SJCRH30 (cell line): ENCODE results near the gene SLC30A2. TPM values are rescaled to one million over a fixed set of nuclear protein-coding genes. Genes with fewer than 3 reads are reported as not detected.

Experiments used
- DNase-seq, 2 experiments: peaks; one replicate each; pipeline ENCODE4 v3.0.0-alpha.2; 2015 to 2020
- H3K27ac ChIP-seq: fragments of 250-450 bp; sonication (Bioruptor Pico); 2 replicates; pipeline ENCODE4 v1.5.1; 2020; ENCODE audit warnings: mild to moderate bottlenecking, moderate library complexity
- H3K27me3 ChIP-seq: fragments of 250-450 bp; sonication (Bioruptor Pico); 2 replicates; pipeline ENCODE4 v1.5.1; 2020; ENCODE audit warnings: mild to moderate bottlenecking, moderate library complexity
- H3K36me3 ChIP-seq: fragments of 250-450 bp; sonication (Bioruptor Pico); 2 replicates; pipeline ENCODE4 v1.5.1; 2020; ENCODE audit warnings: mild to moderate bottlenecking, moderate library complexity
- H3K4me1 ChIP-seq: fragments of 250-450 bp; sonication (Bioruptor Pico); 2 replicates; pipeline ENCODE4 v1.5.1; 2020; ENCODE audit warnings: mild to moderate bottlenecking, moderate library complexity
- H3K4me3 ChIP-seq: fragments of 250-450 bp; sonication (Bioruptor Pico); 2 replicates; pipeline ENCODE4 v1.5.1; 2020; ENCODE audit warnings: mild to moderate bottlenecking, moderate library complexity
- H3K9me3 ChIP-seq: fragments of 250-450 bp; sonication (Bioruptor Pico); replicated peaks from 2 replicates; pipeline ENCODE4 v1.5.1; 2020; ENCODE audit warnings: mild to moderate bottlenecking, moderate library complexity
- total RNA-seq: library from RNA; depleted of rRNA; stranded (reverse); fragments of >200 nt; shearing (Covaris generic); gene quantifications from 2 replicates; pipeline ENCODE4 v1.2.3, GENCODE V29; 2014

SLC30A2 gene
- total RNA-seq, 1 experiment from 2014 or later = 0.26 TPM

DNA sequence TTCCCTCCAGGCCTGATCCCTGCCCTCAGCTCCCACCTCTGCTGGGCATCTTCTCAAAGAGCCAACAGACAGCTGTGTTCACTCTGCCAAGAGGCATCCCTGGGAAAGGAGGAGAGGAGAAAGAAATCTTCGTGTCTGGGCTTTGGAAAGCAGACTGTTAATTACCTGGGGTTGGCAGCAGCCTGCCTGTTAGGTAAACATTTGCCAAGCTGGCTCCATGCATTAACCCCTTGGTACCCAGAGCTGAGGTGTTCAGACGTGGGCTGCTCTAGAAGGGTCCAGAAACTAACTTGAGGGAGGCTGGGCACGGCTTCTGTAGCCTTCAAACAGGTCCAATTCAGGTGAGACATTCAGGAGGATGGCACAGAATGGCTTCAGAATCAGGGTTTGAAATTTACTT lies 33.1 kb downstream of the SLC30A2 start:
- H3K36me3 ChIP-seq = no peaks in the 10 kb centered on the region
- no peak overlapping the region for H3K4me3 ChIP-seq
- H3K27ac ChIP-seq = no peak overlapping the region
- no peaks in the 10 kb centered on the region for H3K27me3 ChIP-seq
- DNase-seq = no peak
- peaks cover 19% of the 10 kb centered on the region for H3K4me1 ChIP-seq
- no peaks in the 10 kb centered on the region for H3K9me3 ChIP-seq

DNA sequence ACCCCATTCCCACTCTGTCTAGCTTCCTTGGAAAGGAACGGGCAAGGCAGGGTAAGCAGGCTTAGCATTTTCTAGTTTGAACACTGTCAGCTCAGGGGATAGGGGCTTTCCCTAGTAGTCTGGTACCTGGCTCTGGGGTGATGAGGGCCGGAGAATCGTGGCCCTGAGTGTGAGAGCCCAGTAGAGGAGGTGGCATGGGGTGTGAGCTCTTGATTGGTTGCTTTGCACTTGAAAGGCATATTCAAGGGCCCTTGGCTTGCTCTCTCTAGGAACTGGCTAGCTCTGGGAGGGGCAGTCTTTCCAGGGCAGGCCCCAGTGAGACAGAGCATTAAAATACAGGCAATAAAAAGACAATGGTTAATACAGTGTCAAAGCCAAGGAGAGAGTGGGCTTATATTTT lies 35.1 kb downstream of the SLC30A2 start:
- Histone ChIP-seq H3K4me1 (no peaks in the 10 kb centered on the region), H3K9me3 (no peaks in the 10 kb centered on the region), H3K27ac (no peak overlapping the region), H3K27me3 (peaks cover 7% of the 10 kb centered on the region; the same call in 1 of the 2 replicates), H3K36me3 (no peaks in the 10 kb centered on the region), H3K4me3 (no peak overlapping the region)
- no peak for DNase-seq

DNA sequence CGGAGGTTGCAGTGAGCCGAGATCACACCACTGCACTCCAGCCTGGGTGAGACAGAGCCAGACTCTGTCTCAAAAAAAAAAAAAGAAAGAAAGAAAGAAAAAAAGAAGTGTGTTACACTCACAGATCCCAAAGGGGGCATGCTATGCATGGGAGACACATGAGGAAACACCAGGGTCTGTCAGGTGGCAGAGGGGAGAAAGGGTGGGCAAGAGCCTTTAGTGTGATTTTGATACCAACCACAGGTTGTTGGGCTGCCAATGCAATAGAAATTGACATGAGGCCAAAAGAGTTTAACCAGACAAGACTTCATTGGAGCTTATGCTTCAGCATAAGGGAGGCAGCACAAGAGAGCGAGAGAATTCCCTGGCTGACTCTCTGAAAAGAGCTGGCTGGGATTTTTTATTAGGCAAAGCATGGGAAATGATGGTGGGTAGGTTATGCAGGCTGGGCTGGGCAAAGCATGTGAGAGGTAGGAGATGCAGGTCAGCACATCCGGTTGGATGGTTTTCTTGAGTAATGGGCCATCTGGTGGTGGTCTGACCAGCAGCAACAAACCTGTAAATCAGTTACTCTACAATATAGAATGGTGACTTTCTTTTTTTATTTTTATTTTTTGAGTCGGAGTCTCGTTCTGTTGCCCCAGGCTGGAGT lies 36.0 kb downstream of the SLC30A2 start:
- Histone ChIP-seq H3K27ac (no peak overlapping the region), H3K4me3 (no peak overlapping the region), H3K36me3 (no peaks in the 10 kb centered on the region), H3K9me3 (no peaks in the 10 kb centered on the region), H3K27me3 (peaks cover 9% of the 10 kb centered on the region; the same call in 1 of the 2 replicates), H3K4me1 (no peaks in the 10 kb centered on the region)
- peak in 1 of 2 experiments; percentile 59 for DNase-seq

DNA sequence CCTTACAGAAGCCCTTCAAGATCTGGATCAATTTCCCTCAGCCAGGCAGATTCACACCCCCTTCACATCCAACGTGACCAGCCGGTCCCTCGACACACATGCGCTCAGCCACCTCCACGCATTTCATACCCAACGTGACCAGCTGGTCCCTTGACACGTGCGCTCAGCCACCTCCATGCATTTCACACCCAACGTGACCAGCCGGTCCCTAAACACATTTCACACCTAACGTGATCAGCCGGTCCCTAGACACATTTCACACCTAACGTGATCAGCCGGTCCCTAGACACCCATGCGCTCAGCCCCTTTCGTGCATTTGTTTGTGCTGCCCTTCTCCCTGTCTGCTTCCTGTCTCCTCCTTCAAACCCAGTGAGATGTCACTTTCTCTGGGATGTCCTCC lies 39.2 kb downstream of the SLC30A2 start:
- DNase-seq = no peak
- Histone ChIP-seq H3K27me3 (peaks cover 9% of the 10 kb centered on the region; the same call in 1 of the 2 replicates), H3K27ac (no peak overlapping the region), H3K4me1 (no peaks in the 10 kb centered on the region), H3K9me3 (no peaks in the 10 kb centered on the region), H3K4me3 (no peak overlapping the region), H3K36me3 (no peaks in the 10 kb centered on the region)

DNA sequence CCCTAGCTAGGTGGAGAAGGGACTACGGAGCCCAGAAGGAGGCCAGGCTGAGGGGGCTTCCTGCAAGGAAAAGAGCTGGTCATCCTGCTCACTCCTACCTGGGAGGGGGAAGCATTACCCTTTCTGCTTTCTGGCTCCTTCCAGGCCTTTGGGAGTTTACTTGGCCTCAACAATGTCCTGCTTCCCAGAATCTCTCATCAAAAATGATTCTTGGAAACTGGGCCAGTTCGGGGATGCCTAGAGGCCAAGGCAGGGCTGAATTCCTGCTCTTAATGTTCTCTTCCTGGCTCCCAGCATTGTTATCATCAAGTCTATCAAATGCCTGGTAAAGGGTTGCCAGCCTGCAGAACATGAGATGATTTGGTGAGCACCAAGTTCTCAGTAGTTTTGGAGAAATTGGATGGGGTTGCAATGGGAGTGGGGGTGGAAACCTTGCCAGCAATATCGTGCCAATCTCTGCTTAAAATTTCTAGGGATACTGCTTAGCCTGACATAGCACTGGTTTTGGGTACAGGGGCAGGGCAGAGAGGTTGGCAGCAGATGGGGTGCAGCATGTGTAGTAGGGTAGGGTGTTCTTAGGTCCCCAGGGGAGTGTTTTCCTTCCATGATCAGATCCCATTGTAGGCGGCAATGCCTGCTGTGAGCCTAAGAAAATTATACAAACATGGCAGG lies 40.3 kb downstream of the SLC30A2 start:
- Histone ChIP-seq H3K9me3 (no peaks in the 10 kb centered on the region), H3K27ac (no peak overlapping the region), H3K36me3 (no peaks in the 10 kb centered on the region), H3K4me1 (no peaks in the 10 kb centered on the region), H3K4me3 (no peak overlapping the region), H3K27me3 (peaks cover 9% of the 10 kb centered on the region; the same call in 1 of the 2 replicates)
- DNase-seq = no peak

DNA sequence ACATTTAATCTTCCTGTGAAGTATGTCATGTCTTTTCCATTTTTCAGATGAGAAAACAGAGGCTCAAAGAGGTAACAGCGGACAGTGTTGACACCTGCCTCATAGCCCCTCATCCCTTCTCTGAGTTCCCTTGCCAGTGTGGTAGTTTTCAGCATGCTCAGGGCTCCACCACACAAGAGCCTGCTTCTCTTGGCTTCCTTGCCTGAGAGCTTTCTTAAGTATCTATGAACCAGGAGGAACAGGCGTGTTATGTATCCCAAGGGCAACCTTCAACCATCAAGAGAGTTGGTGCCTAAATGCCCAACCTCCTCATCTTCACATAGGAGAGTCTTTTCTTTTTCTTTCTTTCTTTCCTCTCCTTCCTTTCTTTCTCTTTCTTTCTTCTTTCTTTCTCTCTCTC lies 42.2 kb downstream of the SLC30A2 start:
- Histone ChIP-seq H3K9me3 (no peaks in the 10 kb centered on the region), H3K36me3 (no peaks in the 10 kb centered on the region)
- no peak for DNase-seq

DNA sequence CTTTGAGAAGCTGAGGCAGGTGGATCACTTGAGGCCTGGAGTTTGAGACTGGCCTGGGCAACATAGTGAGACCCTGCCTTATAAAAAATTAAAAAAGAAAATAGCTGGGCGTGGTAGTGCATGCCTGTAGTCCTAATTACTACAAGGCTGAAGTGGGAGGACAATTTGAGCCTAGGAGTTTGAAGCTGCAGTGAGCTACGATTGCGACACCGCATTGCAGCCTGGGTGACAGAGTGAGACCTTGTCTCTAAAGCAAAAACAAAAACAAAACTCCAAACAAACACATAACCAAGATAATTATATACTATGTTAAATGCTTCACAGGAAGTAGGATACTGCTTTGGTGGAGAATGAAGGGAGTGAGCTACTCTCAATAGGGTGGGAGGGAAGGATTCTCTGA lies 42.7 kb downstream of the SLC30A2 start:
- no peak for DNase-seq
- H3K27me3 ChIP-seq = peaks cover 9% of the 10 kb centered on the region; the same call in 1 of the 2 replicates
- H3K9me3 ChIP-seq = no peaks in the 10 kb centered on the region
- H3K4me1 ChIP-seq = peaks cover 6% of the 10 kb centered on the region
- no peak overlapping the region for H3K4me3 ChIP-seq
- H3K27ac ChIP-seq = no peak overlapping the region
- no peaks in the 10 kb centered on the region for H3K36me3 ChIP-seq

More for the DNA sequence above, 42.2 kb downstream of the SLC30A2 start:
- Histone ChIP-seq H3K4me3 (no peak overlapping the region), H3K27me3 (peaks cover 9% of the 10 kb centered on the region; the same call in 1 of the 2 replicates), H3K4me1 (peaks cover 6% of the 10 kb centered on the region), H3K27ac (no peak overlapping the region)

DNA sequence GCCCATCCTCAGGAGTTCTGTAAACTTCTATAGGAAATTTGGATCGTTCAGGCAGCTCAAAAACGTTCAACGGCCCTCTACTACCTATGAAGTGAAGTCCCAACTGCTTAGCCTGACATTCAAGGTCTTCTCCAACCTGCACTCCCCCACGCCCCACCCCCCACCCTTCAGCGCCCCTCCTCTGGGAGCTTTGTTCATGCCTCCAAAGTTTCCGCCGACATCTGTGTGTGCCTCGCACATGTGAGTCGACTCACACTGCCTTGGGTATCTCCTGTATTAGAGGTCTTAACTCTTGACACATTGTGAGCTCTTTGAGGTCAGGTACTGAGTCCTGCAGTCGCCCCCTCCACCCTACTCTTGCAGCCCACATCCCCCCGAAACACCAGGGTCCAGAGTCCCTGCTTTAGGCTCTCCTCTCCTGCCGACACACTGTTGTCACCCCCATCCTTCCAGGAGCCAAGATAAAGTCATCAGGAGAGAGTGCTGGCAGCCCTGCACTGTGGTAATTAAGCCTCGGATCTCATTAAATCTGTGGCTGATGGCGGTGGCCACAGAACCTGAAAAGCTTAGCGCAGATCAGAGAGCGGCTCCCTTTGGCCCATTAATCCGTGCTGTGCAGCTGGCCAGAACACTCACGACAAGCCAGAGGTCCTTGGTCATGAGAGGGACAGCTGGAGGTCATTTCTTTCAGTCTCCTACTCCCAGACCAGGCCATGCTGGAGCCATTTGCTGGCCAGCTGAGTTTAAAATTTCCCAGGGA lies 46.7 kb downstream of the SLC30A2 start:
- Histone ChIP-seq H3K27me3 (no peaks in the 10 kb centered on the region), H3K36me3 (no peaks in the 10 kb centered on the region), H3K4me3 (no peak overlapping the region), H3K27ac (no peak overlapping the region), H3K9me3 (no peaks in the 10 kb centered on the region), H3K4me1 (peaks cover 14% of the 10 kb centered on the region)
- DNase-seq = peak in 1 of 2 experiments; percentile 64

DNA sequence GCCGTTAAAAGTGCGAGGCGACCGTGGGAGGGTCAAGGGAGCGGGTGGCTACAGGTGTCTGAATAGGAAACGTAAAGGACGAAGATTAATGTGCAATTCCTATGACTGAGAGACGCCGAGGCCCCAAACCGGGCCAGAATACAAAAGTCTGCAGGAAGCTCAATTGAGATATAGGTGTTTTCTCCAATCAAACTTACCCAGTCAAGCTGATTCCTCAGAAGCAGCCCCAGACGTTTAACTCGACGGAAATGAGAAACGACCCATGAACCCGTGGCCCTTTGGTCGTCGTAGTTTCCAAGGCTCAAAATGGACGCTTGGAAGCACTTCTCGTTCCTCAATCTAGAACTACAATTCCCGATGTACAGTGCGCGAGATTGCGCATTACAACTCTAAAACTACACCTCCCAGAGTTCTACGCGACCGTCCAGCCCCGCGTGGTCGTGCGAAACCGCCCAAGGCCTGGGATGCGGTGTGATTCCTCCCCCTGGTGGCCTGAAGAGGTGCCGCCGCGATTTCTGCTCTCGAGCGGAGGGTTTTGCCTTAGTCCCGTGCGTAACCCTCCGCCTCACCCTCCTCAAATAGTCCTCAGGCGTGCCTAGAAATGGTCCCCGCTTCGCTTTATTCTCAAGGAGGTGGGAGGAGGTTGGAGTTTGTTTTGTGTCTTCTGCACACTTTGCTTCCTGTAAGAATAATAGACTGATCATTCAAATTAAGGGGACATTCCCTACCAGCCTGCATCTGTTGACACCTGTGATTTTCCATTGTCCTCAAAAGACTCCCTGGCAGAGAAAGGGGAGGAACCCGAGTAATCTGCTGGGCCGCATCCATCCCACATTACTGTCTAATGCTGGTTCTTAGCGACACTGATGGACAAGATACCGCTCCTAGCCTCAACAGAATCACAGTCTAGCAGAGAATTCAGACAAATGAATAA lies 47.8 kb downstream of the SLC30A2 start, which contains the start of gene PAFAH2:
Gene PAFAH2 (minus strand): TSS at position 236 of the 934 bp plus-strand sequence. CDS start 7,247 bp downstream, outside the sequence.
- peak within 1 kb of the TSS; percentile 60 for H3K4me3 ChIP-seq
- H3K36me3 ChIP-seq = no peaks in the 10 kb centered on the region
- peaks cover 22% of the 10 kb centered on the region for H3K4me1 ChIP-seq
- peak within 1 kb of the TSS; percentile 49 for H3K27ac ChIP-seq
- DNase-seq = peak; percentile 98 to 100
- no peaks in the 10 kb centered on the region for H3K9me3 ChIP-seq
- no peaks in the 10 kb centered on the region for H3K27me3 ChIP-seq

DNA sequence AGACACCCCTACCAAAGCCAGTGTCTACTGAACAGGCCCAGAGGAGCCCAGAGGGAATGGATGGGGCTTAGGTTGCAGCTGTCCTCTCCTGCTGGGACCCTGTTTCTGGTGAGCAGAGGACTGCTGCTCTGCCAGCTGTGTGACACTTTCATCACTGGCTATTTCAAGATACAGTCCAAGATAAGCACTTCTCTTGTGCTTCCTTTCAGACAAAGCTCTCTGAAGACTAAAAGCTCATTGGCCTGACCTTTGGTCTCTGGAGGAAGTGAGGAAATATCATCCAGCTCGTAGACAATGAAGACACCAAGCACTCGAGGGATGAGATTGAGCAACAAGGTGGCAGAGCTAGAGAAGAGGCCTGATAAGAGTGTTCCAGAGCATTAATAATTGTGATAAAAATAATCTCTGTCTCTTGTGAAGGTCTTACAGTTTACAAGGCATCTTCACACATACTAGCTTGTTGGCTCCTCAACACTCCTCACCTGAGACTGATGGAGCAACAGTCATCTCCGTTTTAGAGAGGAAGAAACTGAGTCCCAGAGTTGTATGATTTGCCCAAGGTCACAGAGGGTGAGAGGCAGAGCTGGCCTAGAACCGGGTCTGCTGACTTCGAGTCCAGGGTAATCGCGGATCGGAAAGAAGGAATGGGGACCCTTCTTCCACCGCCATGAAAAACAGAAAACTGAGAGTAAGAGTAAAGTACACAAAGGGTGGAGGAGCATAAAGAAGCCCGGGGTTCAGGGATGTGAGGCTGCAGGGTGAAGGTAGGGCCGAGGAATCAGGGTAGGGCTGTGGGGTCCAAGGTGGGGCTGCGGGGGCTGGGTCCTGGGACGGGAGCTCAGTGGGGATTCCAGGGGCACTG lies 48.7 kb downstream of the SLC30A2 start:
- H3K36me3 ChIP-seq = no peaks in the 10 kb centered on the region
- H3K4me3 ChIP-seq = peak overlapping the region; percentile 60
- no peaks in the 10 kb centered on the region for H3K9me3 ChIP-seq
- H3K27me3 ChIP-seq = no peaks in the 10 kb centered on the region
- peak; percentile 93 to 97 for DNase-seq
- H3K4me1 ChIP-seq = peaks cover 31% of the 10 kb centered on the region
- H3K27ac ChIP-seq = peak overlapping the region; percentile 49

DNA sequence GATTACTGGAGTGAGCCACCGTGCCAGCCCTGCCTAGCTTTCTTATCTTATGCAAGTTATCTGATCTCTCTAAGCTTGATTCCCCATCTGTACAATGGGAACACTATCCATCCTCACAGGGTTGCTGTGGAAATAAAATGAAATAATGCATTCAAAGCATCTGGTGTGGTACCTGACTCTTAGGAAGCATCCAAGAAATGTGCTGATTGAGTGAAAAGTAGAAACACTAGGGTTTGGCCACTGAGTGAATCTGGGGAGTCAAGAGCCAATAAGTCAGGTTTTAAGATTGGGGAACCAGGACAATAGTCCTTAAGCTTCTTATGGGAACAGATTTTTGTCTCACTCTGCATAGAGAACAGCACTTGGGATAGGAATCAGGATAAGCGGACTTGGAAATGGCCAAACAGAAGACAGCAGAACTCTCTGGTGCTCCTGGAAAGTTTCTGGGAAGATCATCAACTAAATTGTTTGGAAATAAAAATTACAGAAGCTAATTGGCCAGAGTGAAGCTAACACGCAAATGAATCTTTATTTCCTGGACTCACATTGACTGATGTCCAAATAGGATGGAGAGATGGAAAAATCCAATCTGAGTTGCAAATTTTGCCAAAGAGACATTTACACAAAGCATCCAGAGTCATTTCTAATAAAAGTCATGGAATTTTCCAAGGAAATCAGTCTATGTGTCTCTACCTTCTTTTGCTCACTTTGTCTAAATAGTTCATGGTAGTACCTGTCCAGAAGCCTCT lies 51.3 kb downstream of the SLC30A2 start:
- Histone ChIP-seq H3K9me3 (no peaks in the 10 kb centered on the region), H3K27me3 (no peaks in the 10 kb centered on the region), H3K4me3 (no peak overlapping the region), H3K27ac (no peak overlapping the region), H3K36me3 (no peaks in the 10 kb centered on the region), H3K4me1 (peaks cover 43% of the 10 kb centered on the region)
- DNase-seq = no peak

DNA sequence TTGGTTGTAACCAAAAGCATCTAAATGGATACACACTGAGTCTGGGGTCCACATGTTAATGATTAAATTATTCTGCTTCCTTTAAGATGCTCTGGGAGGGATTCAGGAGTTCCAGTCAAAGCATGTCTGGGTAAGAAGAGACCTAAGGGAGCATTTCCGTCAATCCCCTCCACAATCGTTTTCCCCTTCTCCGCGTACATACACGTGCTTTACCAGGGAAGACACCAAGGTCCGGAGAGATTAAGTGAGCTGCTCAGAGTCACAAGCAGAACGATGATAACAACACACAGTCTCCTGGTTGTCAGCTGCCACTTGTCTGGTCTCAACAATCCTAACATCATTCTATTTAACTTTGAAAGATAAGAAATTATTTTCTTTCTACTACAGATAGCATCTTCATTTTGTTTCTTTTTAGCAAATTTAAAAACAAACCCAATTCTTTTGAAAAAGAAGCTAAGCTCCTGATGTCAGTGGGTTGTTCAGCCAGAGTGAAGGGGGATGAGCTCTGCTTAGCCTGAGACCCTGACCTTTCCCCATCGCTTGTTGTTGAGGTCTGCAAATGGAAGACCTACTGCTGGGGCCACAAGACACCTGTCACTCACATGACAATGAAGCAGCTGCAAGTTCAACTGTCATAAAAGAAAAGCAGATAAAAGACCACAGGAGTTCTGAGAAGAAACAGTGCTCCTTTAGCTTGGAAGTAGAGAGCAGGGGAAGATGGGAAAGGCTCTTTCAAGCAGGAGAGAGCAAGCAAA lies 52.5 kb downstream of the SLC30A2 start:
- H3K4me1 ChIP-seq = peaks cover 39% of the 10 kb centered on the region
- H3K4me3 ChIP-seq = no peak overlapping the region
- no peaks in the 10 kb centered on the region for H3K9me3 ChIP-seq
- no peaks in the 10 kb centered on the region for H3K36me3 ChIP-seq
- peak overlapping the region; percentile 8 for H3K27ac ChIP-seq
- DNase-seq = peak in 1 of 2 experiments; percentile 53
- no peaks in the 10 kb centered on the region for H3K27me3 ChIP-seq
